Upper lobe of left lung (tissue), 4 donors: Measurements from ENCODE around the gene ABCC6.

Experiments
- POLR2A ChIP-seq, 4 donors: fragments of 450-650 bp; IDR thresholded peaks; one replicate each; pipeline ENCODE4 v1.5.1; 2016 to 2017; ENCODE audit warnings: antibody characterized with exemption in 4 of 4, mild to moderate bottlenecking in 2 of 4
- POLR2AphosphoS5 ChIP-seq, 2 donors: sonication (generic); formaldehyde crosslinking; IDR thresholded peaks; one replicate each; pipeline ENCODE4 v1.5.1; 2017; ENCODE audit warnings: antibody characterized with exemption in 2 of 2
- TF ChIP-seq, protein P1 (sequence below), 6 experiments: fragments of 450-650 bp in 4 of 6; fragments of 200-600 bp in 2 of 6; sonication (generic) in 2 of 6; IDR thresholded peaks; one replicate each; pipeline ENCODE4 v1.5.1; 2016 to 2019; ENCODE audit warnings: antibody characterized with exemption in 6 of 6

- TF ChIP-seq, protein P1, sequence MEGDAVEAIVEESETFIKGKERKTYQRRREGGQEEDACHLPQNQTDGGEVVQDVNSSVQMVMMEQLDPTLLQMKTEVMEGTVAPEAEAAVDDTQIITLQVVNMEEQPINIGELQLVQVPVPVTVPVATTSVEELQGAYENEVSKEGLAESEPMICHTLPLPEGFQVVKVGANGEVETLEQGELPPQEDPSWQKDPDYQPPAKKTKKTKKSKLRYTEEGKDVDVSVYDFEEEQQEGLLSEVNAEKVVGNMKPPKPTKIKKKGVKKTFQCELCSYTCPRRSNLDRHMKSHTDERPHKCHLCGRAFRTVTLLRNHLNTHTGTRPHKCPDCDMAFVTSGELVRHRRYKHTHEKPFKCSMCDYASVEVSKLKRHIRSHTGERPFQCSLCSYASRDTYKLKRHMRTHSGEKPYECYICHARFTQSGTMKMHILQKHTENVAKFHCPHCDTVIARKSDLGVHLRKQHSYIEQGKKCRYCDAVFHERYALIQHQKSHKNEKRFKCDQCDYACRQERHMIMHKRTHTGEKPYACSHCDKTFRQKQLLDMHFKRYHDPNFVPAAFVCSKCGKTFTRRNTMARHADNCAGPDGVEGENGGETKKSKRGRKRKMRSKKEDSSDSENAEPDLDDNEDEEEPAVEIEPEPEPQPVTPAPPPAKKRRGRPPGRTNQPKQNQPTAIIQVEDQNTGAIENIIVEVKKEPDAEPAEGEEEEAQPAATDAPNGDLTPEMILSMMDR (IDR thresholded peaks at IDR 0.05): no peak
- TF ChIP-seq POLR2AphosphoS5 (IDR thresholded peaks at IDR 0.05) (no peak), POLR2A (IDR thresholded peaks at IDR 0.05) (no peak)
These were observed 79.4 kb downstream of the ABCC6 start for GRCh38 chr16:16143931-16144330.
